OCI-LY7 (cell line): ENCODE data around the gene KIF12. TPM values are rescaled to one million over a fixed set of nuclear protein-coding genes. Genes with fewer than 3 reads are reported as not detected.

Experiments used
- BruUV-seq: library from RNA; stranded (reverse); fragments of 400-500 nt; replicated peaks from 2 replicates; lab custom pipeline; 2021; lab: Mats Ljungman, UMichigan
- CTCF ChIA-PET: fragments of 300-600 bp; sonication (Branson Sonifier 250); formaldehyde crosslinking; loops from one replicate; lab custom pipeline; 2022; ENCODE audit warnings: antibody characterized with exemption; ENCODE audit not compliant: unreplicated experiment; lab: Charles Lee
- POLR2A ChIA-PET: fragments of 300-600 bp; sonication (Branson Sonifier 250); formaldehyde crosslinking; loops from one replicate; lab custom pipeline; 2022; ENCODE audit warnings: antibody characterized with exemption; lab: Charles Lee
- DNase-seq: peaks from one replicate; pipeline ENCODE4 v3.0.0-alpha.2; 2015; ENCODE audit warnings: low spot score
- H2AFZ ChIP-seq: fragments of 200-600 bp; sonication (generic), shearing (Covaris generic); 2 replicates; pipeline ENCODE4 v1.6.1; 2014; ENCODE audit warnings: mild to moderate bottlenecking, antibody characterized with exemption, low read length, moderate library complexity
- H3K27ac ChIP-seq: fragments of 200-600 bp; sonication (generic); 2 replicates; pipeline ENCODE4 v1.5.1; 2014; ENCODE audit warnings: mixed run types, low read depth, mild to moderate bottlenecking, moderate library complexity, low read length, inconsistent platforms; ENCODE audit not compliant: poor library complexity, severe bottlenecking
- H3K36me3 ChIP-seq: fragments of 200-600 bp; sonication (generic); 2 replicates; pipeline ENCODE4 v1.6.1; 2014; ENCODE audit warnings: mild to moderate bottlenecking, antibody characterized with exemption, low read length, moderate library complexity, mixed read lengths; ENCODE audit not compliant: insufficient read depth
- H3K4me1 ChIP-seq: fragments of 200-600 bp; sonication (generic); 2 replicates; pipeline ENCODE4 v1.5.1; 2014; ENCODE audit warnings: mild to moderate bottlenecking, low read length; ENCODE audit not compliant: insufficient read depth, poor library complexity, severe bottlenecking
- H3K4me2 ChIP-seq: fragments of 200-600 bp; sonication (generic); 2 replicates; pipeline ENCODE4 v1.6.1; 2014; ENCODE audit warnings: mild to moderate bottlenecking, low read length
- H3K4me3 ChIP-seq: fragments of 200-600 bp; sonication (generic); 2 replicates; pipeline ENCODE4 v1.5.1; 2014; ENCODE audit warnings: mild to moderate bottlenecking, low read depth, low read length; ENCODE audit not compliant: poor library complexity, severe bottlenecking
- H3K79me2 ChIP-seq: fragments of 200-600 bp; sonication (generic); 2 replicates; pipeline ENCODE4 v1.6.1; 2016; ENCODE audit warnings: low read depth, mild to moderate bottlenecking, low read length, moderate library complexity, mixed read lengths; ENCODE audit not compliant: insufficient read depth
- H3K9me2 ChIP-seq: fragments of 200-600 bp; sonication (generic); 2 replicates; pipeline ENCODE4 v1.6.1; 2016; ENCODE audit warnings: mild to moderate bottlenecking, low read length, mixed read lengths; ENCODE audit not compliant: insufficient read depth
- H3K9me3 ChIP-seq: fragments of 200-600 bp; sonication (generic); 2 replicates; pipeline ENCODE4 v1.6.1; 2014; ENCODE audit warnings: mild to moderate bottlenecking, mixed run types, low read length, mixed read lengths
- H4K20me1 ChIP-seq: fragments of 200-600 bp; sonication (generic); 2 replicates; pipeline ENCODE4 v1.6.1; 2014; ENCODE audit warnings: mild to moderate bottlenecking, antibody characterized with exemption, low read length, moderate library complexity, mixed read lengths; ENCODE audit not compliant: insufficient read depth
- EZH2phosphoT487 ChIP-seq: fragments of 200-600 bp; sonication (generic); IDR thresholded peaks from 2 replicates; pipeline ENCODE4 v1.6.1; 2018; ENCODE audit warnings: low read depth, borderline replicate concordance, mild to moderate bottlenecking, mixed run types, antibody characterized with exemption, low read length, moderate library complexity, mixed read lengths
- intact Hi-C: fragments of 100-400 bp; cut with micrococcal nuclease; formaldehyde crosslinking; loops from one replicate; pipeline ENCODE4 v1.10.0; 2022; ENCODE audit not compliant: unreplicated experiment
- total RNA-seq, 2 experiments: library from RNA; depleted of rRNA in 1 of 2; stranded (reverse); fragments of >200 nt in 1 of 2; shearing (Covaris generic) in 1 of 2; gene quantifications; 2 replicates each; pipeline ENCODE4 v1.2.3, GENCODE V29; 2014 to 2022
- TF ChIP-seq, protein P1 (sequence below): fragments of 200-600 bp; sonication (generic); conservative IDR thresholded peaks from 2 replicates; pipeline ENCODE4 v1.5.1; 2014; ENCODE audit warnings: mild to moderate bottlenecking, antibody characterized with exemption, low read length, moderate library complexity, mixed read lengths

Gene KIF12
- total RNA-seq, 2 experiments from 2014 or later = not detected

GRCh38 chr9:114089206-114089840, 9.8 kb downstream of the KIF12 start:
- Histone ChIP-seq H3K4me3 (no peak overlapping the region), H3K4me2 (no peak overlapping the region), H3K36me3 (no peaks in the 10 kb centered on the region), H3K9me3 (no peaks in the 10 kb centered on the region), H3K4me1 (no peaks in the 10 kb centered on the region), H3K9me2 (no peaks in the 10 kb centered on the region), H4K20me1 (no peaks in the 10 kb centered on the region), H2AFZ (no peak overlapping the region), H3K27ac (no peak overlapping the region), H3K79me2 (no peaks in the 10 kb centered on the region)
- ChIA-PET POLR2A (no interaction called here), CTCF (no interaction called here)
- BruUV-seq = no TSS peak
- DNase-seq = no peak
- intact Hi-C loops = no loop called here
- TF ChIP-seq, protein P1, sequence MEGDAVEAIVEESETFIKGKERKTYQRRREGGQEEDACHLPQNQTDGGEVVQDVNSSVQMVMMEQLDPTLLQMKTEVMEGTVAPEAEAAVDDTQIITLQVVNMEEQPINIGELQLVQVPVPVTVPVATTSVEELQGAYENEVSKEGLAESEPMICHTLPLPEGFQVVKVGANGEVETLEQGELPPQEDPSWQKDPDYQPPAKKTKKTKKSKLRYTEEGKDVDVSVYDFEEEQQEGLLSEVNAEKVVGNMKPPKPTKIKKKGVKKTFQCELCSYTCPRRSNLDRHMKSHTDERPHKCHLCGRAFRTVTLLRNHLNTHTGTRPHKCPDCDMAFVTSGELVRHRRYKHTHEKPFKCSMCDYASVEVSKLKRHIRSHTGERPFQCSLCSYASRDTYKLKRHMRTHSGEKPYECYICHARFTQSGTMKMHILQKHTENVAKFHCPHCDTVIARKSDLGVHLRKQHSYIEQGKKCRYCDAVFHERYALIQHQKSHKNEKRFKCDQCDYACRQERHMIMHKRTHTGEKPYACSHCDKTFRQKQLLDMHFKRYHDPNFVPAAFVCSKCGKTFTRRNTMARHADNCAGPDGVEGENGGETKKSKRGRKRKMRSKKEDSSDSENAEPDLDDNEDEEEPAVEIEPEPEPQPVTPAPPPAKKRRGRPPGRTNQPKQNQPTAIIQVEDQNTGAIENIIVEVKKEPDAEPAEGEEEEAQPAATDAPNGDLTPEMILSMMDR = no peak
- TF ChIP-seq EZH2phosphoT487 = no peak

DNA sequence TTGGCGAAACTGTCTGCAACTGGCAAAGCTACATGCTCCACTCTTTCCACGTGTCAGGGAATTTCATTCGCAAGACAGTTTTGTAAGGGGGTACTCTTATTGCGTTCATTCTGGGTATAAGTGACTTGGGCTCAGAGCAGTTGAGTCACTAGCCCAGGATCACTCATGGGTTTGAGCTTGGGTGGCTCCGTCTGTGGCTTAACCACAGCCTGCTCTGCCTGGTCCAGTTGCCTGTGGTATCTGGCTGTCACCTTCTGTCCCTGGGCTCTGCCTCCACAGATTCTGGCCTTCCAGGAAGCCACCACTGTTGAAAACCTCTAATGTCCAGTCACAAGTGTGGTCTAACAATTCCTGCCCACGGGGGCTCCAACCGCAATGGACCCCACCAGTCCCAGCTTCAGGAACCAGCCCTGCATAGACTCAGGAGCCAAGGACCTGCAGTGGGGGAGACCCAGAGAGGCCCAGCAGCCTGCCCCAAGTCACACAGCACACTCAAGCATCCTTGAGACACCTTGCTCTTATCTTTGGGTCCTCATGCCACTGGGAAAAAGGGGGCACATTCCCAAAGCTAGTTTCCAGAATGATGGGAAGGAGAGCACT, 10.4 kb downstream of the KIF12 start:
- H3K4me3 ChIP-seq = no peak overlapping the region
- H4K20me1 ChIP-seq = no peaks in the 10 kb centered on the region
- no peaks in the 10 kb centered on the region for H3K36me3 ChIP-seq
- no peak overlapping the region for H3K4me2 ChIP-seq
- TF ChIP-seq EZH2phosphoT487 = no peak
- TF ChIP-seq, protein P1 = no peak
- no peak overlapping the region for H2AFZ ChIP-seq
- no peaks in the 10 kb centered on the region for H3K9me2 ChIP-seq
- DNase-seq = no peak
- ChIA-PET CTCF (no interaction called here), POLR2A (no interaction called here)
- intact Hi-C loops = no loop called here
- no peaks in the 10 kb centered on the region for H3K9me3 ChIP-seq
- H3K79me2 ChIP-seq = no peaks in the 10 kb centered on the region
- BruUV-seq = no TSS peak
- no peak overlapping the region for H3K27ac ChIP-seq
- no peaks in the 10 kb centered on the region for H3K4me1 ChIP-seq

DNA sequence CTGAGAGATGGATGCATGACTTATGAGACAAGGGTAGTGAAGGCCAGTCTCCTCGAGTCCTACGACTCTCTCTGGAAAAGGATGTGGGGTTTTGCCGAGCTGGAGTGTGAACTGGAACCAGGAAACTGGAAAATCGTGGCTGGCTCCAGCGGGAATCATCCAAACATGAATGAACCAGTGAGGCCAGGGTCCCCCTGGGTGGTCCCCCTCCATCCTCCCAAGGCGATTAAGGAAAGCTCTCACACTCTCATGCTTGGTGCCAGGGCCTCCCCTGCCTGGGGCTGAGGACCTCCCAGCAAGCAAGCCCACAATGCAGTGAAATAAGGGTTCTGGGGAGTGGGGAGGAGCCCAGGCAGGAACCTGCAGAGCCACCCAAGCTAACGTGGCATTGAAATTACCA, 11.4 kb downstream of the KIF12 start:
- Histone ChIP-seq H4K20me1 (no peaks in the 10 kb centered on the region), H2AFZ (no peak overlapping the region), H3K4me1 (no peaks in the 10 kb centered on the region), H3K4me3 (no peak overlapping the region), H3K4me2 (no peak overlapping the region), H3K79me2 (no peaks in the 10 kb centered on the region), H3K36me3 (no peaks in the 10 kb centered on the region), H3K27ac (no peak overlapping the region), H3K9me2 (no peaks in the 10 kb centered on the region), H3K9me3 (no peaks in the 10 kb centered on the region)
- ChIA-PET POLR2A (no interaction called here), CTCF (no interaction called here)
- intact Hi-C loops = no loop called here
- TF ChIP-seq, protein P1 = no peak
- no peak for TF ChIP-seq EZH2phosphoT487
- no TSS peak for BruUV-seq
- DNase-seq = no peak
